Smooth muscle cell (in vitro differentiated cells): ENCODE results near the gene RAP1GAP2. TPM values are rescaled to one million over a fixed set of nuclear protein-coding genes. Genes with fewer than 3 reads are reported as not detected.
A peak's percentile ranks its signal among the peaks of the same experiment; 100 is the strongest.

Source experiments
- DNase-seq: peaks from one replicate; lab custom pipeline; 2025; ENCODE audit not compliant: unreplicated experiment; lab: John Stamatoyannopoulos, UW
- H2AFZ ChIP-seq: fragments of 200-600 bp; sonication (generic); 2 replicates; pipeline ENCODE4 v1.6.0; 2016; ENCODE audit warnings: antibody characterized with exemption, low read depth, mild to moderate bottlenecking
- H3F3A ChIP-seq: fragments of 200-600 bp; sonication (generic); 2 replicates; pipeline ENCODE4 v1.6.0; 2017; ENCODE audit warnings: antibody characterized with exemption, low read depth
- H3K27ac ChIP-seq: fragments of 200-600 bp; sonication (generic); 2 replicates; pipeline ENCODE4 v1.5.1; 2016; ENCODE audit warnings: low read depth, mild to moderate bottlenecking
- H3K27me3 ChIP-seq: fragments of 200-600 bp; sonication (generic); 2 replicates; pipeline ENCODE4 v1.6.1; 2016; ENCODE audit warnings: low read depth, mild to moderate bottlenecking
- H3K36me3 ChIP-seq: fragments of 200-600 bp; sonication (generic); 2 replicates; pipeline ENCODE4 v1.5.1; 2016; ENCODE audit warnings: low read depth
- H3K4me1 ChIP-seq: fragments of 200-600 bp; sonication (generic); 2 replicates; pipeline ENCODE4 v1.5.1; 2016; ENCODE audit warnings: low read depth
- H3K4me2 ChIP-seq: fragments of 200-600 bp; sonication (generic); 2 replicates; pipeline ENCODE4 v1.6.0; 2016; ENCODE audit warnings: mild to moderate bottlenecking
- H3K4me3 ChIP-seq: fragments of 200-600 bp; sonication (generic); 2 replicates; pipeline ENCODE4 v1.5.1; 2016; ENCODE audit warnings: mild to moderate bottlenecking
- H3K79me2 ChIP-seq: fragments of 200-600 bp; sonication (generic); 2 replicates; pipeline ENCODE4 v1.6.0; 2016; ENCODE audit warnings: low read depth, mild to moderate bottlenecking
- H3K9ac ChIP-seq: fragments of 200-600 bp; sonication (generic); 2 replicates; pipeline ENCODE4 v1.6.0; 2016; ENCODE audit warnings: low read depth
- H3K9me3 ChIP-seq: fragments of 200-600 bp; sonication (generic); replicated peaks from 2 replicates; pipeline ENCODE4 v1.5.1; 2016; ENCODE audit warnings: low read depth
- H4K20me1 ChIP-seq: fragments of 200-600 bp; sonication (generic); 2 replicates; pipeline ENCODE4 v1.6.0; 2016; ENCODE audit warnings: low read depth
- CTCF ChIP-seq: fragments of 200-600 bp; sonication (generic); IDR thresholded peaks from 2 replicates; pipeline ENCODE4 v1.5.1; 2017; ENCODE audit warnings: borderline replicate concordance, mild to moderate bottlenecking, antibody characterized with exemption; ENCODE audit not compliant: insufficient read depth, poor library complexity, severe bottlenecking
- WGBS: methylation state at CpG from one replicate; pipeline ENCODE4 v1.1.7; 2016; ENCODE audit warnings: low lambda C conversion rate; 5-methylcytosine and 5-hydroxymethylcytosine counted together
- polyA plus RNA-seq: library from polyadenylated mRNA; unstranded; fragments of >200 nt; fragmentation: Nextera tagmentation; extraction: Ambion mirVana; gene quantifications from 2 replicates; pipeline ENCODE4 v1.2.1, GENCODE V29; 2016
- total RNA-seq: library from RNA; depleted of rRNA; stranded (reverse); fragments of >200 nt; gene quantifications from 2 replicates; pipeline ENCODE4 v1.2.3, GENCODE V29; 2014

RAP1GAP2 gene
- total and polyA plus RNA-seq, 2 experiments from 2014 or later, result 0.31 to 0.99 TPM

- Histone ChIP-seq H3F3A (no peaks in the 10 kb centered on the region), H3K9ac (no peak overlapping the region), H2AFZ (no peak overlapping the region), H3K27ac (no peak overlapping the region), H3K4me2 (no peak overlapping the region), H3K79me2 (no peaks in the 10 kb centered on the region), H3K9me3 (no peaks in the 10 kb centered on the region), H3K27me3 (peaks cover 91% of the 10 kb centered on the region), H3K4me3 (no peak overlapping the region), H4K20me1 (no peaks in the 10 kb centered on the region), H3K4me1 (no peaks in the 10 kb centered on the region), H3K36me3 (no peaks in the 10 kb centered on the region)
- WGBS, result 88% methylated on average over 2 of the region's 2 CpGs
- no peak for TF ChIP-seq CTCF
- no peak for DNase-seq
Observed at GRCh38 chr17:2750721-2751120, 45.5 kb upstream of the RAP1GAP2 start.

- H3K4me3 ChIP-seq, result no peak overlapping the region
- no peak for DNase-seq
- H3K36me3 ChIP-seq, result no peaks in the 10 kb centered on the region
- H3K27ac ChIP-seq, result no peak overlapping the region
- peaks cover 92% of the 10 kb centered on the region for H3K27me3 ChIP-seq
- no peak overlapping the region for H3K4me2 ChIP-seq
- H2AFZ ChIP-seq, result no peak overlapping the region
- no peak for TF ChIP-seq CTCF
- no peaks in the 10 kb centered on the region for H4K20me1 ChIP-seq
- H3K9ac ChIP-seq, result no peak overlapping the region
- H3F3A ChIP-seq, result no peaks in the 10 kb centered on the region
- WGBS, result 94% methylated on average over 2 of the region's 2 CpGs
- H3K9me3 ChIP-seq, result no peaks in the 10 kb centered on the region
- no peaks in the 10 kb centered on the region for H3K79me2 ChIP-seq
- no peaks in the 10 kb centered on the region for H3K4me1 ChIP-seq
Observed at GRCh38 chr17:2751491-2751890, 44.7 kb upstream of the RAP1GAP2 start.

- peaks cover 81% of the 10 kb centered on the region for H3K27me3 ChIP-seq
- no peaks in the 10 kb centered on the region for H3K9me3 ChIP-seq
- DNase-seq, result no peak
- H2AFZ ChIP-seq, result no peak overlapping the region
- no peaks in the 10 kb centered on the region for H3F3A ChIP-seq
- H3K4me2 ChIP-seq, result peak overlapping the region; percentile 85
- no peak for TF ChIP-seq CTCF
- H3K79me2 ChIP-seq, result no peaks in the 10 kb centered on the region
- no peak overlapping the region for H3K27ac ChIP-seq
- no peaks in the 10 kb centered on the region for H4K20me1 ChIP-seq
- no peaks in the 10 kb centered on the region for H3K36me3 ChIP-seq
- WGBS, result 2% methylated on average over 30 of the region's 46 CpGs
- H3K4me3 ChIP-seq, result peak overlapping the region; percentile 9
- no peak overlapping the region for H3K9ac ChIP-seq
- no peaks in the 10 kb centered on the region for H3K4me1 ChIP-seq
Observed at GRCh38 chr17:2755891-2756724, 40.1 kb upstream of the RAP1GAP2 start.

GRCh38 chr17:2758870-2759269 is 37.4 kb upstream of the RAP1GAP2 start:
- no peak for DNase-seq
- H4K20me1 ChIP-seq, result no peaks in the 10 kb centered on the region
- H3K4me1 ChIP-seq, result no peaks in the 10 kb centered on the region
- no peaks in the 10 kb centered on the region for H3K36me3 ChIP-seq
- 82% methylated on average over 4 of the region's 4 CpGs for WGBS
- no peak for TF ChIP-seq CTCF
- H3K27me3 ChIP-seq, result peaks cover 56% of the 10 kb centered on the region
- no peak overlapping the region for H3K27ac ChIP-seq
- no peak overlapping the region for H3K9ac ChIP-seq
- no peak overlapping the region for H2AFZ ChIP-seq
- H3F3A ChIP-seq, result no peaks in the 10 kb centered on the region
- H3K4me2 ChIP-seq, result no peak overlapping the region
- no peak overlapping the region for H3K4me3 ChIP-seq
- H3K79me2 ChIP-seq, result no peaks in the 10 kb centered on the region
- no peaks in the 10 kb centered on the region for H3K9me3 ChIP-seq
